ENCODE data around the gene MYO10. TPM values are rescaled to one million over a fixed set of nuclear protein-coding genes. Genes with fewer than 3 reads are reported as not detected.
A peak's percentile ranks its signal among the peaks of the same experiment; 100 is the strongest.
"Not testable (repeated sequence)": the region's sequence is repeated elsewhere in the genome, so short reads cannot be mapped to it uniquely, and the experiment has no call there.

MYO10 gene
- total RNA-seq, 2 donors from 2014 or later, result 40.0 to 89.2 TPM

- Histone ChIP-seq H3K27ac (ENCODE audit: low read depth, low read length) (no peak overlapping the region), H3K9ac (ENCODE audit: extremely low read depth, low read length, poor library complexity, severe bottlenecking) (no peak overlapping the region), H3K27me3 (ENCODE audit: control insufficient read depth, insufficient read depth, low read length, poor library complexity, severe bottlenecking) (no peaks in the 10 kb centered on the region), H3K9me3 (ENCODE audit: control insufficient read depth, low read length) (peaks cover 10% of the 10 kb centered on the region), H3K4me3 (ENCODE audit: low read length) (no peak overlapping the region), H3K4me1 (ENCODE audit: control insufficient read depth, insufficient read depth, low read length) (peaks cover 5% of the 10 kb centered on the region), H3K36me3 (ENCODE audit: control insufficient read depth, insufficient read depth, low read length) (peaks cover 12% of the 10 kb centered on the region)
- TF ChIP-seq CTCF (conservative IDR thresholded peaks at IDR 0.05), result no peak
- Mint-ChIP-seq H3K36me3 (ENCODE audit: low read depth) (peaks cover 18% of the 10 kb centered on the region), H3K4me3 (no peak overlapping the region), H3K9me3 (peaks cover 10% of the 10 kb centered on the region), H3K27me3 (ENCODE audit: insufficient read depth) (peaks cover 8% of the 10 kb centered on the region), H3K27ac (no peak overlapping the region), H3K4me1 (peaks cover 15% of the 10 kb centered on the region)
- 71 to 75% methylated on average over 1 of the region's 1 CpG for WGBS, 2 experiments (ENCODE audit: insufficient coverage in 1 of 2, insufficient read length in 1 of 2)
- no peak for DNase-seq
Observed at GRCh38 chr5:16659536-16659935, 276.6 kb downstream of the MYO10 start.

DNA sequence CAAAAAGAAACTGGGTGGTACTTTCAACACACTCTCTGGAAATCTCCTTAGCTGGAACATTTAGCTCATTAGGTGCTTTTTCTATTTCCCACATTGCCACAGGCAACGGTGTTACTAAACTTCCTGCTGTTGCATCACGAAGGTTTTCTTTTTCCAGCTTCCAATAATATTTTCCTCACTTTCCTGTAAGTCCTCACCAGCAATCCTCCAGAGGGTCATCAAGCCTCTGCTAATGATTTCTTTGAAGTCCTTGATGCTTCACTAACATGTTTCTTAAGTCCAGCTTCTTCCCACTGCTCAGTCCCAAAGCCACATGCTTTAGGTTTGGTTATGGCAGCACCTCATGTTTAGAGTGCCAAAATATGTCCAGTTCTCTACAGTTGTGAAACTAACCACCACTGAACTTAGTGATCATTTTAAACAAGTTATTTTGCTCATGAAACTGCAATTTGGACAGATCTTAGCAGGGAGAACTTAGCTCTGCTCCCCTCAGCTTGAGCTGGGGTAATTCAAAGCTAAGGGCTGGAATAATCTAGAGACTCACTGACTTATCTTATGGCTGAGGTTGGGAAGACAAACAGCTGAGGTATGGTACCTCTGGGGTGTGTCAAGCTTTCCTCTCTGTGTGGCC is 279.4 kb downstream of the MYO10 start:
- 93 to 97% methylated on average over 2 of the region's 2 CpGs for WGBS, 2 experiments (ENCODE audit: insufficient coverage in 1 of 2, insufficient read length in 1 of 2)
- no peaks in the 10 kb centered on the region for H3K36me3 Mint-ChIP-seq (ENCODE audit: low read depth)
- H3K27ac Mint-ChIP-seq, result no peak overlapping the region

DNA sequence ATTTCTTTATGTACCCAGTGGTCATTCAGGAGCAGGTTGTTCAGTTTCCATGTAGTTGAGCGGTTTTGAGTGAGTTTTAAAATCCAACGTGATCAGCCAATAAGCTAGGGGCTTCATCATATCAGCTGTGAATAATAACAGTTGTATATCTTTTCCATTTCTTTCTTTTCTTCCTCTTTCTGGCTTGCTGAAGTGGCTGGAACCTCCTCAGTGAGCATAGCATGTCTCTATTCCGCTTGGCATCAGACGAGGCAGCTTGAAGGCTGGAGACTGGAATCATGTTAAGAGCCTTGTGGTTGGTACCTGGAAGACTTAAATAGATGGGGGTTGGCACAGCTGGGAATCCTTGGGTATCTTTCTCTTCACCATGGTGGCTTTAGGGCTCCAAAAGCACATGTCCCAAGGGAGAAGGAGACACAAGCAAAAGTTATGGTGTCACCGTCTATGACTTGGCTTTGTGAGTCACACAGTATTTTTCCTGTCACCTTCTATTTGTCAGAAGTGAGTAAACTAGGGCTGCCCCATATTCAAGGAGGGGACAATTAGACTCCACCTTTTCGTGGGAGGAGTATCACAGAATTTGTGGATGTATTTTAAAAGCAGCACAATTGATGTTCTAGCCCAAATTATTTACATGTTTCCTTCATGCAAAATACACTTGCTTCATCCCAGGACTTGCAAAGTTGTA is 281.3 kb downstream of the MYO10 start:
- Histone ChIP-seq H3K9me3 (ENCODE audit: control insufficient read depth, low read length) (peaks cover 11% of the 10 kb centered on the region), H3K4me1 (ENCODE audit: control insufficient read depth, insufficient read depth, low read length) (no peaks in the 10 kb centered on the region), H3K27me3 (ENCODE audit: control insufficient read depth, insufficient read depth, low read length, poor library complexity, severe bottlenecking) (no peaks in the 10 kb centered on the region), H3K9ac (ENCODE audit: extremely low read depth, low read length, poor library complexity, severe bottlenecking) (no peak overlapping the region), H3K4me3 (ENCODE audit: low read length) (no peak overlapping the region), H3K36me3 (ENCODE audit: control insufficient read depth, insufficient read depth, low read length) (no peaks in the 10 kb centered on the region), H3K27ac (ENCODE audit: low read depth, low read length) (no peak overlapping the region)
- peaks cover 11% of the 10 kb centered on the region for H3K27me3 Mint-ChIP-seq (ENCODE audit: insufficient read depth)
- no peaks in the 10 kb centered on the region for H3K36me3 Mint-ChIP-seq (ENCODE audit: low read depth)
- peaks cover under 1% of the 10 kb centered on the region for H3K4me1 Mint-ChIP-seq
- H3K9me3 Mint-ChIP-seq, result peaks cover 13% of the 10 kb centered on the region
- no peak overlapping the region for H3K4me3 Mint-ChIP-seq
- H3K27ac Mint-ChIP-seq, result no peak overlapping the region
- WGBS, 2 experiments (ENCODE audit: insufficient coverage in 1 of 2, insufficient read length in 1 of 2), result 54 to 100% methylated on average over 1 to 5 of the region's 6 CpGs
- DNase-seq, result no peak
- no peak for TF ChIP-seq CTCF (conservative IDR thresholded peaks at IDR 0.05)

More for the DNA sequence above, 279.4 kb downstream of the MYO10 start:
- Mint-ChIP-seq H3K4me3 (no peak overlapping the region), H3K9me3 (peaks cover 9% of the 10 kb centered on the region), H3K4me1 (peaks cover 12% of the 10 kb centered on the region), H3K27me3 (ENCODE audit: insufficient read depth) (peaks cover 11% of the 10 kb centered on the region)
- no peak for DNase-seq
- H3K4me1 ChIP-seq (ENCODE audit: control insufficient read depth, insufficient read depth, low read length), result peaks cover 5% of the 10 kb centered on the region
- H3K4me3 ChIP-seq (ENCODE audit: low read length), result no peak overlapping the region
- H3K36me3 ChIP-seq (ENCODE audit: control insufficient read depth, insufficient read depth, low read length), result no peaks in the 10 kb centered on the region
- peaks cover 10% of the 10 kb centered on the region for H3K9me3 ChIP-seq (ENCODE audit: control insufficient read depth, low read length)
- no peak for TF ChIP-seq CTCF (conservative IDR thresholded peaks at IDR 0.05)
- no peaks in the 10 kb centered on the region for H3K27me3 ChIP-seq (ENCODE audit: control insufficient read depth, insufficient read depth, low read length, poor library complexity, severe bottlenecking)
- H3K27ac ChIP-seq (ENCODE audit: low read depth, low read length), result no peak overlapping the region
- H3K9ac ChIP-seq (ENCODE audit: extremely low read depth, low read length, poor library complexity, severe bottlenecking), result no peak overlapping the region

- H3K4me1 ChIP-seq (ENCODE audit: control insufficient read depth, insufficient read depth, low read length); H3K36me3 ChIP-seq (ENCODE audit: control insufficient read depth, insufficient read depth, low read length); H3K27ac ChIP-seq (ENCODE audit: low read depth, low read length); H3K36me3 Mint-ChIP-seq (ENCODE audit: low read depth); H3K4me1 Mint-ChIP-seq; H3K4me3 ChIP-seq (ENCODE audit: low read length); H3K4me3 Mint-ChIP-seq; H3K27me3 ChIP-seq (ENCODE audit: control insufficient read depth, insufficient read depth, low read length, poor library complexity, severe bottlenecking); H3K9ac ChIP-seq (ENCODE audit: extremely low read depth, low read length, poor library complexity, severe bottlenecking); H3K27ac Mint-ChIP-seq: not testable (repeated sequence)
- Mint-ChIP-seq H3K9me3 (peaks cover 43% of the 10 kb centered on the region), H3K27me3 (ENCODE audit: insufficient read depth) (peaks cover 16% of the 10 kb centered on the region)
- peak; percentile 11 for DNase-seq
- WGBS, 2 experiments (ENCODE audit: insufficient coverage in 1 of 2, insufficient read length in 1 of 2), result 61 to 84% methylated on average over 3 to 8 of the region's 8 CpGs
- H3K9me3 ChIP-seq (ENCODE audit: control insufficient read depth, low read length), result peaks cover 10% of the 10 kb centered on the region
Observed at GRCh38 chr5:16648739-16649138, 287.3 kb downstream of the MYO10 start.

All from endodermal cell (in vitro differentiated cells).